ENCODE results near the gene AKAP13.
A peak's percentile ranks its signal among the peaks of the same experiment; 100 is the strongest.

The AKAP13 gene

DNA sequence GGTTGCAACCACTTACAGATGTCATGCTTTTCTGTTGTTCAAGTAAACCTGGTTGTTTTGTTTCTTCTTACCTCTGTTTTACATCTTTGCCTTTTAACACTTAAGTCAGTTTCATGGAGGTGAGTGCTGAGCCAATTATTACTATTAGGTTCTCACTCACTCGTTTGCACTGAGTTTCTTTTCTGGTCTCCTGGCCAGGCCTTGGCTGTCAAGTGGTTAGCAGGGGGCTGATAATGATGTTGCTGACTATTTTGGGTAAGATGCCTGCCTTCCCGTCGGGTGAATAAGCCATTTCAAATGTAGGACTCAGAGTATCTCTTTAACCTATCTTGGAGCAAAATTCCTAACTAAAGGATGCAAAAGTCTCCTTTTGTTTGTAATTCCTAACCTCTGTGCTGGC lies 335.9 kb downstream of the AKAP13 start:
- DNase-seq = no peak

DNA sequence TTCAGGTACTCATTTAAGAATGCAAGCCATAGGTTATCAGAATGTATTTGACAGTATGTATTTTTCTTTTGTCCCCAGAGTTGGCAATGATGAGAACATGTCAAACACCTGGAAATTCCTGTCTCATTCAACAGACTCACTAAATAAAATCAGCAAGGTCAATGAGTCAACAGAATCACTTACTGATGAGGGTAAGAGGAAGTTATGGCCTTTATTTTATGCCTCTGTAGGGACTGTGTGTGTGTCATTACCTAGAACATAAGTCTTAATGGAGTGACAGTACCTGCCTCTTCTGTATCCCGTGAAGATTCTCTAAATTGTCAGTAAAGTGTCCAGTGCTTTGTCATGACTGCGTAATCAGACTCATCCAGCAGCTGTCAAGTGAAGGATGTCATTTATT lies 336.8 kb downstream of the AKAP13 start:
- no peak for DNase-seq

DNA sequence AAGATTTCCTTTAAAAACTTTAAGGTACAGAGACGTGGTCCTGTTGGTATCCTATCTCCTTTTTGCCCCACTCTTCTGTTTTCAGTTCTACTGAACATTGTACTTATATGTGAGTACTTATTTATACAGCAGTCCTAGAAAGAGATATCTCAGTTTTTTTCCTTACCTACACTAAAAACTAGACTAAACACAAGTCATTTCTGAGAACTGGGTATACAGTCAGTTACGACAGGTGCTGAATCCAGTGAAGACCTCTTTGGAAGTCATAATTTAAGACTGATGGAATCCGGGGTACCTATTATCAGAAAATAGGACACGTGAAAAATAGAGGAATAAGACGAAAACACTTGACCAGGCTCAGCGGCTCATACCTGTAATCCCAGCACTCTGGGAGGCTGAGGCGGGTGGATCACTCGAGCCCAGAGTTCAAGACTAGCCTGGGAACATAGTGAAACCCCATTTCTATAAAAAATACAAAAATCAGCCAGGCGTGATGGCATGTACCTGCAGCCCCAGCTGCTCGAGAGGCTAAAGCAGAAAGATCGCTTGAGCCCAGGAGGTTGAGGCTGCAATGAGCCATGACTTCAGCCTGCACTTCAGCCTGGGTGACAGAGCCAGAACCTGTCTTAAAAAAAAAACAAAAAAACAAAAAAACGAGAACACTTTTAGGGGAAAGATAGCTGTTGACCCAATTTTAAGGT lies 338.0 kb downstream of the AKAP13 start:
- no peak for DNase-seq

DNA sequence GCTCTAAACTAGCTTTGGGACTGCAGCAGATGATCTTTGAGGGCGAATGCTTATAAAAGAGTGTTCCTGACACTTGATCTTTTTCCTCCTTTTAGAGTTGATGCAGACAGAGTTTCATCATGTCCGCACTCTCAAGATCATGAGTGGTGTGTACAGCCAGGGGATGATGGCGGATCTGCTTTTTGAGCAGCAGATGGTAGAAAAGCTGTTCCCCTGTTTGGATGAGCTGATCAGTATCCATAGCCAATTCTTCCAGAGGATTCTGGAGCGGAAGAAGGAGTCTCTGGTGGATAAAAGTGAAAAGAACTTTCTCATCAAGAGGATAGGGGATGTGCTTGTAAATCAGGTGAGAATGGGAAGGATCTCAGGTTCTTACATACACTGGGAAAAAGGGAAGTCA lies 338.6 kb downstream of the AKAP13 start:
- DNase-seq = no peak

DNA sequence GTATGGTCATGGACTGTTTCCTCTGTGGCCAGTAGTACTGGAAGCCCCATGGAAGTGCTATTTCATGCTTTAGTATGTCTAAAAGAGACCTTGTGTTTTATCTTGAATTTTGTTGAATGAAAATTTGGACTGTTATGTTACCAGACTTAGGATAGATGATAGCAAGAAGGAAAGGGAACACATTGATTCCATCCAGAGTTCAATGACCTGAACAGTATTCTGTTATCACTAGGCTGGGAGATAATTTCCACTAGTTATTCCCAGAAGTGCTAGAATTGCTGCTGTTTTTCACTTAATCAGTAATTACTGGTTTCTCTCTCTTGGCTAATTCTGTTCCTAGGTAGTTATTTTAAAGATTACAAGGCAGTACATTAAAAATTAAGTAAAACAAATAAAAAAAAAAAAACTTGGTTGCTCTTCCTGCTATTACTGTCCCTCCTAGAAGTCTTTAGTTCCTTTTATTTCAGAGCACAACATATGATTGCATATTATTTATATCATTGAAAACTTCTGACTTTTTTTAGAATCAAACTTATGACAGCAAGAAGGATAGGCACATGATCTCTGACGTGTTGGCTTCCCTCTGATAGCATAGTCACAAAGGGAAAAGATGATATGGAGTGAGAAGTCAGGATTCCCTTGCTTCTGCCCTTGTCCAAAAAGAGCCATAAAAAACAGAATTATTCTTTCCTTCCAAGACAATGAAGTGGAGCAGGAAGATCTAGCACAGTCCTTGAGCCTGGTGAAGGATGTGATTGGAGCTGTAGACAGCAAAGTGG lies 342.2 kb downstream of the AKAP13 start:
- DNase-seq = no peak

DNA sequence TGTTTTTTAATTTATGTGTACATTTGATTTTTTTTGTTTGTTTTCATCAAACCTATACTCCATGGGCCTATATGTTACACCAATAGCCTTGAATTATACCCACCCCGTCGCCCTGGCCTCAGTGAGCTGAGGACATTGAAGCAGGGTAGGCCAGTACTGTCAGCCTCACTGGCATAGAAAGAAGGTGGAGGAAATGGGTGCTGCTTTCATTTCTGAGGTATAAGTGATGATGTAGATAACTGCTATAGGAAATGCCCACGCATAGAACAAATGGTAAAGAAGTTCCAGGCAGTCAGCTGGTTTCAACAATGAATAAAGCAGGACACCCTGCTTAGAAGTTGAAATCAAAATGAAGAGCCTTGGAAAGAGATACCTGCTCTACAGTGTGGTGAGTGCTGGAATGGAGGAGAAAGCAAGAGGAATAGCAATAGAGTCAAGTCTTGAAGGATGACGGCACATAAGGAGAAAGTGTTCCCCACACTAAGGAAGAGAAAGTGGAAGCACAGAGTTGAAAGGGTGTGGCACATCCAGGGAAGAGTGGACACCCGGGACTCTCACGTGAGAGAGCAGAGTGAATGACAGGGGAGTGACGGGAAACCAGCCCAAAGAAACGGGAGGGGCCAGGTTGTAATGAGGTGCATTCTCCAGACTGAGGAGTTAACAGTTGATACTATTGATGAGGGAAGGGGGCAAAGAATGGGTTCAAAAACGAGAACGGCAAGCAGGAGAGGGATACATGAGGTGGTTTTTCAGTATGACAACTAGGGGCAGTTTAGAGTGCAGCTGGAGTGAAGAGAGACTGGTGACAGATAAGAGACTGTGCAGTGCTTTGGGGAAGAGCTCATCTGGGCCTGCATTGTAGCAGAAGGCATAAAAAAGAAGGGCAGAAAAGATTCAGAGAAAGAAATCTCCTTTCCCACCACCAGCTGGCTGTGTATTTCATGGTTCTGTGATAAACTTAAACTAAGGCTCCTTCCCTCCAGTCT lies 343.9 kb downstream of the AKAP13 start:
- DNase-seq = no peak

DNA sequence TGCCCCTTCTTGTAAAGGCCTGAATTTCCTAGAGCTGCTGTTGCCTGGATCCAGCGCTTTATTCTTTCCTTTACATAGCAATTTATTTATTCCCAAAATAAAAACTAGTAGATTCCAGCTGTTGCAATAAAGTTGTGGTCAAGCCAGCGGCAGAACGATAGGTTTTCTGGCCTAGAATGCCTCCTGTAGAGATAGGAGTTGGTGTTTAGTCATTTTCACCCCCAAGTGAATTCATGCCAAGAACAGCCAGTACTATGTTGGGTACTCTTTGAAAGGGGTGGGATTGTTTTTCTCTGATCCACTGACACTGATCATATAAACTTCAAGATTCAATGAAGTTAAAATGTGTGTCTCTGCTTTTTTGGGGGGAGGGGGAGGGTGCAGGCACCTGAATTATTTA lies 344.6 kb downstream of the AKAP13 start:
- no peak for DNase-seq

DNA sequence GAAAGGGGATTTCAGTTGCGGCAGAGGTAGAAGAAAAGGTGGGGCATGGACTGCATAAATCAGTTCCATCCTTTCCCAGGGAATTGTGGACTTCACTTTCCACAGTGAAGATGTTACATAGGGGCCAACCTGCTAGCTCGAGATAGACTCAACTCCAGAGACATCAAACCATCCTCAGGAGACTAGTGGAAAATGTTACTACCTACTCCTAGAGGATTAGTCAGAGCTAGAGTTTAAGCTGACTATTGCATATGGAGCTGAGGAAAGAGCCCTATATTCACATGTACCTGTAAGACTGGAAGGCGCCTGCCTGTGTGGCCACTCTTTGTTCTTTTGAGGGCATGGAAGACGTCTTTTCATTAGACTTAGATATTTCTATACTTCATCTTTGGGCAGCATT lies 345.2 kb downstream of the AKAP13 start:
- no peak for DNase-seq

DNA sequence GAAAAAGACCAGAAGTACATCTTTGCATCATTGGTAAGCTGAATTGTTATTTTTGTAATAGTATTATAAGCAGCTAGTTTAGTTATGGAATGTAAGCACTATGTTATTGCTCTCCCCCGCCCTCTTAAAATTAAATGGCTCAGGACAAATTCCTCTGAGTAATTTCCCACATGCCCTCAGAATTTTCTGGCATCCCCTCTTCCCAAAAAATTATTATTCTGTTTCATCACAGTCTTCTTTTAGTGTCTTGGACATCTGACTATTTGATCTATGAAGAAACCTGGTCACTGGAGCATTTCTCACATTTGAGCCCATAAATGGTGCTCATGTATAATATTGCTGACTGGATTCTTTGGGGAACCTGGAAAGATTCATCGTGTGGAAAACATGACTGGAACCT lies 346.1 kb downstream of the AKAP13 start:
- DNase-seq = no peak

DNA sequence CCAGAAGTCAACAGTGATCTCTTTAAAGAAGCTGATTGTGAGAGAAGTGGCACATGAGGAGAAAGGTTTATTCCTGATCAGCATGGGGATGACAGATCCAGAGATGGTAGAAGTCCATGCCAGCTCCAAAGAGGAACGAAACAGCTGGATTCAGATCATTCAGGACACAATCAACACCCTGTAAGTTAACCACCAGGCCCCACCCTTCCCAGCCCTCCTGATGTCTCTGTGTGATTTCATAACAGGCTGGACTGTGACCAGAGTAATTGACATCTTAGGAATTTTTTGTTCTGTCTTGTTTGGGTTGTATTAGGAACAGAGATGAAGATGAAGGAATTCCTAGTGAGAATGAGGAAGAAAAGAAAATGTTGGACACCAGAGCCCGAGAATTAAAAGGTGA lies 346.7 kb downstream of the AKAP13 start:
- DNase-seq = no peak

DNA sequence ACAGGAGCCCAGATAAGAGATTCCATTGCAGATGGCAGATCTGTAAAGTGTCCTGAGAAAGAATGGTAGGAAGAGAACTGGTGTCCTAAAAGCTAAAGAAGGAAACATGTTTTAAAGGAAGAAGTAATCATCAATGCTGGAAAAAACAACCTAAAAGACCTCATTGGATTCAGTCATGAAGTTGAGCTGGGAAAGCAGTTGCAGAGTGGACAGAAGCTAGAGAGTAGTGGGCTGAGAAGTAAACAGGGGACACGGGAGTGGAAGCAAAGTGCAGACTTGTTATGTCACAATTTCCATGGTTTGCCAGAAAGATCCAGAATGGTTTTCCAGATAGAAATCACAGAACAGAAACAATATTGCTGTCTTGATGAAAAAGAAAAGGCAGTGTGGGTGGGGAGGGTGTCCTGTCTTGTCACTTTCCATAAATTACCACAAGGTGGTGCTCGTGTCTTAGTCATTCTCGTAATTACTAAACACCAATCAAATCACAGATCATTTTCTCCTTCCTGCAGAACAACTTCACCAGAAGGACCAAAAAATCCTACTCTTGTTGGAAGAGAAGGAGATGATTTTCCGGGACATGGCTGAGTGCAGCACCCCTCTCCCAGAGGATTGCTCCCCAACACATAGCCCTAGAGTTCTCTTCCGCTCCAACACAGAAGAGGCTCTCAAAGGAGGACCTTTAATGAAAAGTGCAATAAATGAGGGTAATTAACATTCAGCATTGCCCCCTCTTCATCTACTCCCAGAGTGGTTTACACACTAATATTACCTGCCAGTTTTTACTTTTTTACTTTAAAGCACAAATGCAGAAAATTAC lies 349.8 kb downstream of the AKAP13 start:
- peak; percentile 78 for DNase-seq

DNA sequence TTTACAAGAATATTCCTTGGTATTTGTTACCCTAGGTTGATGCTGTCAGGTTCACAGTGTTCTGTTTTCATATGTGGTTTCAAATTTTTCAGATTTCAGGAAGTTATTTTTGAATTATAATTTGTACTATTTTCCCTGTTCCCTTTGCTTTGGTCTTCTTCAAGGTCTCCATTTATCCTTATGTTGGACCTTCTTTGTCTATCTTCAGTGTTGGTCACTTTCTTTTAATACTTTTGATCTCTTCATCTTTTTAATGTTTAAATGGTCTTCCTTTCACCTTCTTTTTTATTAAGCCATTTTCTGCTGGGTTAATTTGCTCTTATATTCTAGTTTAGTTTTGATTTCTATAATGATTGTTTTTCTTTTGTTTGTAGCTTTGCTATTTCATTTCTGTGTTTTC lies 353.0 kb downstream of the AKAP13 start:
- DNase-seq = no peak

DNA sequence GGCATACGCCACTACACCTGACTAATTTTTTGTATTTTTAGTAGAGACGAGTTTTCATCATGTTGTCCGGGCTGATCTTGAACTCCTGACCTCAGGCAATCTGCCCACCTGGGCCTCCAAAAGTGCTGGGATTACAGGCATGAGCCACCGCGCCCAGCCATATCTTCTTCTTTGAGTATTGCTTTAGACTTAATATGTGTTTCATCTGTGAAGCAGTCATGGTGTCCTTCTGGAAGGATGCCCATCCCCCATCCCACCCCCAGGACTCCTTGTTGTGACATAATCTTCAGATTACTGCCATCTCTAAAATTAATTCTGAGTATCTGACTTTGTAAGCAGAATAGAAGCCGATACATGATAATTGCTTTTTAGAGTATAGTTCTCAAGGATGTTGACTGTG lies 356.7 kb downstream of the AKAP13 start:
- no peak for DNase-seq

DNA sequence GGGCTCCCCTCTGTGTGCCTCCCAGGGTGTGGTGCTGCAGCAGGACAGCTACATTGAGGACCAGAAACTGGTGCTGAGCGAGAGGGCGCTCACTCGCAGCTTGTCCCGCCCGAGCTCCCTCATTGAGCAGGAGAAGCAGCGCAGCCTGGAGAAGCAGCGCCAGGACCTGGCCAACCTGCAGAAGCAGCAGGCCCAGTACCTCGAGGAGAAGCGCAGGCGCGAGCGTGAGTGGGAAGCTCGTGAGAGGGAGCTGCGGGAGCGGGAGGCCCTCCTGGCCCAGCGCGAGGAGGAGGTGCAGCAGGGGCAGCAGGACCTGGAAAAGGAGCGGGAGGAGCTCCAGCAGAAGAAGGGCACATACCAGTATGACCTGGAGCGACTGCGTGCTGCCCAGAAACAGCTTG lies 360.6 kb downstream of the AKAP13 start:
- DNase-seq = no peak

DNA sequence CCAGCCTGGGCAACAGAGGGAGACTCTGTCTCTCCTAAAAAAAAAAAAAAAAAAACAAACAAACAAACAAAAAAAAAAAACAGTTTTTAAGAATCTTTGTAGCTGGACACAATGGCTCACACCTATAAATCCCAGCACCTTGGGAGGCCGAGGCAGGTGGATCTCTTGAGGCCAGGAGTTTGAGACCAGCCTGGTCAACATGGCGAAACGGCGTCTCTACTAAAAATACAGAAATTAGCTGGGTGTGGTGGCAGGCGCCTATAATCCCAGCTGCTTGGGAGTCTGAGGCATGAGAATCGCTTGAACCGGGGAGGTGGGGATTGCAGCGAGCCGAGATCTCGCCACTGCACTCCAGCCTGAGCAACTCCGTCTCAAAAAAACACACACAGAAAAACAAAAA lies 361.3 kb downstream of the AKAP13 start:
- DNase-seq = no peak

DNA sequence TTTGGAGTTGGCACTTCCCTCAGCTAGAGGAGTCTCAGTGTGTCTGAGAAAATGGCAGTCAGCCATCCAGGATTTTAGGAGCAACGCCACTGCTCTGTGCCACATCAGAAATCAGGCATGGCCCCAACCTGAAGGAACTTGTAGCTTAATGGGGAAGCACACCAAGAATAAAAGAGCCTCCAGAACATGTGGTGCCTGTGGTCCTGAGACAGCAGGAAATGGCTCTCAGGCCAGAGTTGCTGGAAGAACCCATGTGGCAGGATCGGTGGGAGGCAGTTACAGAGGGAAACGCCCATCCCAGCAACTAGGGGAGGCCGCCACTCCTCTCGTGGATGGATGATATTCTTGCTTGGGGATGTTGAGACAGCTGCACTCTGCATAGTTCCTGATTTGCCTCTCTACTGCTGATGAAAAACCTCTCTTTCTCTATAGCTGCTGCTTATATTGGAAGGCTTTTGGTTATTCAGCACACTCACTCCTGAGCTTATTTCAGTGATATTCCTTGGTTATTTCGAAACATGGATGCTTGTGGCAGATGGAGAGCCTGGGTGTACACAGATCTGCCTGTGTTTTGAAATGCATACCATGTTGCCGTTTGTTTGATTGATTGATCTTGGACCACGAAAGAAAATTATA lies 361.9 kb downstream of the AKAP13 start:
- DNase-seq = no peak

DNA sequence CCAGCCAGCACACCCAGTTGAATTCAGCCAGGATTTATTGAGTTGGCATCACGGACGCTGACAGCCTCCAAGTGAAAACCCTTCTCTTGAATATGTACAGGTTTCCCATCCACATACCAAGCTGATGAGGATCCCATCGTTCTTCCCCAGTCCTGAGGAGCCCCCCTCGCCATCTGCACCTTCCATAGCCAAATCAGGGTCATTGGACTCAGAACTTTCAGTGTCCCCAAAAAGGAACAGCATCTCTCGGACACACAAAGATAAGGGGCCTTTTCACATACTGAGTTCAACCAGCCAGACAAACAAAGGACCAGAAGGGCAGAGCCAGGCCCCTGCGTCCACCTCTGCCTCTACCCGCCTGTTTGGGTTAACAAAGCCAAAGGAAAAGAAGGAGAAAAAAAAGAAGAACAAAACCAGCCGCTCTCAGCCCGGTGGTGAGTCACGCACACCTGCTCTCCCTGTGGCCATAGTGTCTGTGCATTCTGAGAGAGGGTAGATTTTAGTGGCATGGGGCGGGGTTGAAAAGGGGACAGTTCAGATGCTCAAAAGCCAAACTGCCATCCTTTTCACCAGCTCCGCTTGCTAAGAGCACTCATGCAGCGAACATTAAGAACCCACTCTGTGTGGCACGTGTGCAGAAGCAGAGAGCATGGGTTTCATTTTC lies 363.1 kb downstream of the AKAP13 start:
- DNase-seq = no peak

DNA sequence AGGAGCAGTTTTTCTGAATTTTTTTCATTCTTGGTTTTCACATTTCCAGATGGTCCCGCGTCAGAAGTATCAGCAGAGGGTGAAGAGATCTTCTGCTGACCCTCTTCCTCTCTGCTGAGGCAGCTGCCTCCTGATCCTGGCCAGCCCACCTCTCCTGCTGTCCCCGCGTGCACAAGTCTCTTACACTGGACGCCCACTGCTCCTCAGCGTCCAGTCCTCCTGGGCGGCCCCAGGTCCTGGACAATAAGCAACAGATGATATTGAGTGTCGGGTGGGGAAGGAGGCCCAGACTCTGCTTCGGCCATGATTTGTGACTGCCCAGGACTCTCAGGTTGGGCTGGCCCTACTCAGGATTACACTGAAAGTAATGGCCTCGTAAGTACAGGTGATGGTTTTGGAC lies 364.2 kb downstream of the AKAP13 start:
- DNase-seq = no peak

DNA sequence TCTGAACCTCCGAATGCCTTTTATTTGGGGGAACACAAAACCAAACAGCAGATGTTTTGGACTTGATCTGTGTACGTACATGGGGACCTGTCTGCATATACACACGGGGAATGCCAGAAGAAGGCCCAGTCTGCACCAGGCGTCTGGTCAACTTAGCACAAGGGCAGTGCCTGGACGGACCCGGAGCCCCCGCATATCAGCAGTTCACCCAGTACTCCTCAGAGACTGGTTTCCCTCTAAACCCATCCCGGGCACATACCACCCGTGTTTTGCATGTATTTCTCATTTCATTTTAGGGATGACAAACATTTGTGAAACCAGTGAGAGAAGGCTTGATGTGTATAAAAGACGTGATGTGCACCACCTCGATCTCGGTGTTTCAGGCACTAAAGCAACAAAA lies 364.6 kb downstream of the AKAP13 start:
- no peak for DNase-seq

DNA sequence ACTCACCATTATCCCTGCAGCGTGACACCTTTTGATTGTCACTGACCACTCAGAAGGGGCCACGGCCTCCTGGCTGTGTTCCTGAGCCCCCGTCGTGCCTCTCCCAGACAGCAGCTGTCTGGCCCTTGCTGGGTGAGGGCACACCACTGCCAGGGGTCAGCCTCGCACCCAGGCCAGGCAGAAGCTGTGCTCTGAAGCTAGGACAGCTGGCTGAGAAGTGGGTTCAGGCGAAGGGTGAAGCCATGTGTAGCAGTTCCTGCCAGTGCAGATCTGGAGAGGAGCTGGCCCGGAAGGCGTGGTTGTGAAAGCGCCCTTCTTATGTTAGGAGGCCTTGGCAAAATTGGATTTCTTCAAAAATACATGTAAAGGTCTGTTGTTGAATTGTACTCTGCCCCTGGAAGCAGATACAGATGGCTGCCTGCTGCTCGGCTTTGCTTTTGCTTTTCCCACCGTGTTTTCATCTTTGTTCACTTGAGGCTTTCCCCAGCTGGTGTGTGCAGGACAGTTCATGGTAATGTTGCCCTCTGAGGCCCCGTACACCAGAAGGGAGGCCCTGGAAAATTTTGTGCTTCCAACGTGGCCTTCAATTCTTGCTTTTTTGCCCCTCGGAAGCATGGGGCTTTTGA lies 365.2 kb downstream of the AKAP13 start:
- no peak for DNase-seq

DNA sequence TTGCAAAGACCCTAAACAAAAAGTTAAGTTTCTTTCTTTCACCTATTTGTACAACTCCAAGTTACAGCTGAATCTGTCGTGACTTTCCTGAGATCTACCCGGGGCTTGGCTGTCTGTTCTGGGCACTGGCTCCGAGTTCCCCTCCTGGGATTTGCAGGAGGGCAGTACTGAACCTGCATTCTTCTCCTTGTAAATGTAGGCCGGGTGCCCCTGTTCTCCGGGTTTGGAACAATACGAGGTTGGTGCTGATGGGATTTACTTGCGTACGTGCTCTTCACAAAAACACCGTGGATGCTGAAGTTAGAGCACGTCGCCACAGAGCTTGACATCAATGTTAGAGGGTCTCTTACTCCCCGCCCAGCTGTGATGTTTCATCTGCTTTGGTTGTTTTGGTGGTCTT lies 366.2 kb downstream of the AKAP13 start:
- DNase-seq = no peak
